ENCODE results near the gene HOXB4.

Gene HOXB4

GRCh38 chr17:48592577-48592976 lies 14.4 kb upstream of the HOXB4 start:
- intact Hi-C loops (cut with DNase I) = no loop called here

GRCh38 chr17:48592057-48592514 lies 13.9 kb upstream of the HOXB4 start:
- intact Hi-C loops (cut with DNase I) = no loop called here
- peak in 2 of 10 donors; percentile 50 to 80 for DNase-seq

More at GRCh38 chr17:48592577-48592976, 14.4 kb upstream of the HOXB4 start:
- DNase-seq = peak in 1 of 10 donors; percentile 37

GRCh38 chr17:48591255-48592056 lies 13.3 kb upstream of the HOXB4 start:
- DNase-seq = no peak
- intact Hi-C loops (cut with DNase I) = no loop called here

- intact Hi-C loops (cut with DNase I) = no loop called here
- peak in 1 of 10 donors; percentile 30 for DNase-seq
Observed at GRCh38 chr17:48590607-48591161, 12.5 kb upstream of the HOXB4 start.

GRCh38 chr17:48589831-48590606 lies 11.9 kb upstream of the HOXB4 start, which contains the start of gene HOXB3:
Gene HOXB3, minus strand, starts transcription at chr17:48590241. Its CDS starts 37,767 bp downstream, at chr17:48552474.
- intact Hi-C loops (cut with DNase I) = no loop called here

GRCh38 chr17:48589060-48589830 lies 11.1 kb upstream of the HOXB4 start:
- peak in 1 of 10 donors; percentile 19 for DNase-seq
- intact Hi-C loops (cut with DNase I) = no loop called here

More at GRCh38 chr17:48589831-48590606, 11.9 kb upstream of the HOXB4 start, which contains the start of gene HOXB3:
- peak in 1 of 10 donors; percentile 38 for DNase-seq

GRCh38 chr17:48588528-48588927 lies 10.4 kb upstream of the HOXB4 start:
- intact Hi-C loops (cut with DNase I) = no loop called here
- no peak for DNase-seq

GRCh38 chr17:48588074-48588415 lies 9.9 kb upstream of the HOXB4 start:
- intact Hi-C loops (cut with DNase I) = no loop called here
- peak in 1 of 10 donors; percentile 18 for DNase-seq

- no peak for DNase-seq
- intact Hi-C loops (cut with DNase I) = no loop called here
Observed at GRCh38 chr17:48587276-48588073, 9.3 kb upstream of the HOXB4 start.

- intact Hi-C loops (cut with DNase I) = no loop called here
- peak in 1 of 10 donors; percentile 42 for DNase-seq
Observed at GRCh38 chr17:48586355-48587258, 8.5 kb upstream of the HOXB4 start.

GRCh38 chr17:48584223-48584741 lies 6.1 kb upstream of the HOXB4 start:
- intact Hi-C loops (cut with DNase I) = no loop called here
- DNase-seq = no peak

- no peak for DNase-seq
- intact Hi-C loops (cut with DNase I) = no loop called here
Observed at GRCh38 chr17:48583708-48584222, 5.6 kb upstream of the HOXB4 start.

- intact Hi-C loops (cut with DNase I) = no loop called here
- peak in 1 of 10 donors; percentile 19 for DNase-seq
Observed at GRCh38 chr17:48582750-48583069, 4.6 kb upstream of the HOXB4 start.

- DNase-seq = no peak
- intact Hi-C loops (cut with DNase I) = no loop called here
Observed at GRCh38 chr17:48579760-48580554, 1.8 kb upstream of the HOXB4 start.

GRCh38 chr17:48579471-48579759 lies 1.3 kb upstream of the HOXB4 start:
- DNase-seq = peak in 1 of 10 donors; percentile 14
- intact Hi-C loops (cut with DNase I) = no loop called here

- intact Hi-C loops (cut with DNase I) = no loop called here
- peak in 1 of 10 donors; percentile 37 for DNase-seq
Observed at GRCh38 chr17:48578616-48579470, 693 bp upstream of the HOXB4 start.
